Islet precursor cell (in vitro differentiated cells): ENCODE results near the gene SLC17A1.

ENCODE experiments used
- DNase-seq: peaks from one replicate; pipeline ENCODE4 v3.0.0-alpha.2; 2018

Gene SLC17A1

GRCh38 chr6:25830458-25830857 is 1.4 kb downstream of the SLC17A1 start:
- DNase-seq, result no peak

- no peak for DNase-seq
Measured at GRCh38 chr6:25829375-25829774, 2.5 kb downstream of the SLC17A1 start.

GRCh38 chr6:25821341-25821740 is 10.5 kb downstream of the SLC17A1 start:
- DNase-seq, result no peak

- no peak for DNase-seq
Measured at GRCh38 chr6:25816252-25816651, 15.6 kb downstream of the SLC17A1 start.

- no peak for DNase-seq
Measured at GRCh38 chr6:25815194-25815593, 16.7 kb downstream of the SLC17A1 start.

- no peak for DNase-seq
Measured at GRCh38 chr6:25804804-25805203, 27.0 kb downstream of the SLC17A1 start.

- no peak for DNase-seq
Measured at GRCh38 chr6:25801436-25801835, 30.4 kb downstream of the SLC17A1 start.

- no peak for DNase-seq
Measured at GRCh38 chr6:25794784-25795183, 37.1 kb downstream of the SLC17A1 start.

- DNase-seq, result no peak
Measured at GRCh38 chr6:25793970-25794369, 37.9 kb downstream of the SLC17A1 start.

- no peak for DNase-seq
Measured at GRCh38 chr6:25792016-25792415, 39.8 kb downstream of the SLC17A1 start.

- no peak for DNase-seq
Measured at GRCh38 chr6:25789475-25789874, 42.4 kb downstream of the SLC17A1 start.

- peak; percentile 80 for DNase-seq
Measured at GRCh38 chr6:25788305-25788922, 43.4 kb downstream of the SLC17A1 start.

- no peak for DNase-seq
Measured at GRCh38 chr6:25787428-25787827, 44.4 kb downstream of the SLC17A1 start.

- no peak for DNase-seq
Measured at GRCh38 chr6:25781134-25781533, 50.7 kb downstream of the SLC17A1 start.

GRCh38 chr6:25777856-25778649 is 53.8 kb downstream of the SLC17A1 start:
- DNase-seq, result no peak

- peak; percentile 63 for DNase-seq
Measured at GRCh38 chr6:25777031-25777430, 54.8 kb downstream of the SLC17A1 start.

GRCh38 chr6:25774120-25774715 is 57.6 kb downstream of the SLC17A1 start:
- peak; percentile 64 for DNase-seq

GRCh38 chr6:25769983-25770382 is 61.9 kb downstream of the SLC17A1 start:
- peak; percentile 54 for DNase-seq

GRCh38 chr6:25768566-25768965 is 63.3 kb downstream of the SLC17A1 start:
- peak; percentile 63 for DNase-seq

GRCh38 chr6:25764611-25765010 is 67.2 kb downstream of the SLC17A1 start:
- no peak for DNase-seq

- no peak for DNase-seq
Measured at GRCh38 chr6:25757936-25758642, 73.8 kb downstream of the SLC17A1 start.

GRCh38 chr6:25756382-25757363 is 75.2 kb downstream of the SLC17A1 start:
- DNase-seq, result no peak
